Liver (tissue), 9 donors: Measurements from ENCODE around the gene PEAK3. TPM values are rescaled to one million over a fixed set of nuclear protein-coding genes. Genes with fewer than 3 reads are reported as not detected.
A peak's percentile ranks its signal among the peaks of the same experiment; 100 is the strongest.

Experiments used
- DNase-seq: peaks from one replicate; pipeline ENCODE4 v3.0.0-alpha.2; 2017; ENCODE audit warnings: low spot score
- H3K27ac ChIP-seq, 2 donors: one replicate each; pipeline ENCODE4 v1.7.0; 2013; ENCODE audit warnings: inconsistent platforms in 2 of 2, low read length in 2 of 2, control low read depth in 1 of 2, low read depth in 1 of 2, mild to moderate bottlenecking in 1 of 2
- H3K27me3 ChIP-seq, 4 donors: one replicate each; pipeline versions ENCODE4 v1.6.1 to v1.7.0; 2013; ENCODE audit warnings: low read length in 3 of 4, inconsistent platforms in 1 of 4, mild to moderate bottlenecking in 1 of 4, moderate library complexity in 1 of 4; ENCODE audit not compliant: control insufficient read depth in 4 of 4, insufficient read depth in 4 of 4
- H3K36me3 ChIP-seq, 4 donors: one replicate each; pipeline versions ENCODE4 v1.6.1 to v1.7.0; 2013; ENCODE audit warnings: low read length in 3 of 4, mild to moderate bottlenecking in 3 of 4, low read depth in 1 of 4, moderate library complexity in 1 of 4; ENCODE audit not compliant: control insufficient read depth in 4 of 4, insufficient read depth in 3 of 4
- H3K4me1 ChIP-seq, 4 donors: one replicate each; pipeline versions ENCODE4 v1.6.1 to v1.7.0; 2013; ENCODE audit warnings: low read length in 3 of 4, mild to moderate bottlenecking in 3 of 4, moderate library complexity in 1 of 4; ENCODE audit not compliant: control insufficient read depth in 4 of 4, insufficient read depth in 4 of 4
- H3K4me3 ChIP-seq, 3 donors: one replicate each; pipeline versions ENCODE4 v1.6.1 to v1.7.0; 2013; ENCODE audit warnings: low read length in 3 of 3, control low read depth in 1 of 3, low read depth in 1 of 3, mild to moderate bottlenecking in 1 of 3
- H3K9ac ChIP-seq, 2 donors: one replicate each; pipeline ENCODE4 v1.7.0; 2013; ENCODE audit warnings: low read length in 2 of 2, mild to moderate bottlenecking in 2 of 2, moderate library complexity in 2 of 2, control low read depth in 1 of 2, low read depth in 1 of 2
- H3K9me3 ChIP-seq, 4 donors: one replicate each; pipeline versions ENCODE4 v1.6.1 to v1.7.0; 2013; ENCODE audit warnings: low read length in 3 of 4; ENCODE audit not compliant: control insufficient read depth in 4 of 4
- ATF3 ChIP-seq: IDR thresholded peaks from 2 replicates; pipeline ENCODE4 v1.6.1; 2016; ENCODE audit warnings: antibody characterized with exemption
- CTCF ChIP-seq: fragments of 150-350 bp; IDR thresholded peaks from 2 replicates; pipeline ENCODE4 v1.5.1; 2017; ENCODE audit warnings: improper control_type of control experiment, low read depth, low read length; ENCODE audit not compliant: missing input control
- EGR1 ChIP-seq, 2 donors: IDR thresholded peaks; 2 replicates each; pipeline ENCODE4 v1.6.1; 2016 to 2018; ENCODE audit warnings: antibody characterized with exemption in 2 of 2, low read depth in 2 of 2
- FOXA1 ChIP-seq: IDR thresholded peaks from 2 replicates; pipeline ENCODE4 v1.6.1; 2016; ENCODE audit warnings: antibody characterized with exemption
- GABPA ChIP-seq, 2 donors: IDR thresholded peaks in 1 of 2; conservative IDR thresholded peaks in 1 of 2; 2 replicates each; pipeline ENCODE4 v1.6.1; 2016; ENCODE audit warnings: antibody characterized with exemption in 2 of 2, mild to moderate bottlenecking in 1 of 2, moderate library complexity in 1 of 2
- HNF4A ChIP-seq, 2 donors: conservative IDR thresholded peaks; 2 replicates each; pipeline ENCODE4 v1.6.1; 2016; ENCODE audit warnings: antibody characterized with exemption in 2 of 2, mild to moderate bottlenecking in 2 of 2
- JUND ChIP-seq, 2 donors: IDR thresholded peaks; 2 replicates each; pipeline ENCODE4 v1.6.1; 2016; ENCODE audit warnings: antibody characterized with exemption in 2 of 2
- MAX ChIP-seq: IDR thresholded peaks from 2 replicates; pipeline ENCODE4 v1.6.1; 2016; ENCODE audit warnings: antibody characterized with exemption
- NR2F2 ChIP-seq: IDR thresholded peaks from 2 replicates; pipeline ENCODE4 v1.6.1; 2016; ENCODE audit warnings: antibody characterized with exemption
- RAD21 ChIP-seq, 2 donors: IDR thresholded peaks; 2 replicates each; pipeline ENCODE4 v1.6.1; 2016; ENCODE audit warnings: antibody characterized with exemption in 2 of 2, mild to moderate bottlenecking in 2 of 2
- REST ChIP-seq: IDR thresholded peaks from 2 replicates; pipeline ENCODE4 v1.6.1; 2016; ENCODE audit warnings: antibody characterized with exemption, mild to moderate bottlenecking
- RXRA ChIP-seq, 2 donors: IDR thresholded peaks; 2 replicates each; pipeline ENCODE4 v1.6.1; 2017 to 2018; ENCODE audit warnings: antibody characterized with exemption in 2 of 2, mild to moderate bottlenecking in 1 of 2
- SP1 ChIP-seq: IDR thresholded peaks from 2 replicates; pipeline ENCODE4 v1.6.1; 2018; ENCODE audit warnings: antibody characterized with exemption, mild to moderate bottlenecking
- TAF1 ChIP-seq: conservative IDR thresholded peaks from 2 replicates; pipeline ENCODE4 v1.6.1; 2016; ENCODE audit warnings: antibody characterized with exemption, mild to moderate bottlenecking
- ZBTB33 ChIP-seq: IDR thresholded peaks from 2 replicates; pipeline ENCODE4 v1.6.1; 2016; ENCODE audit warnings: antibody characterized with exemption
- WGBS: extraction: QIAGEN DNeasy Blood & Tissue Kit; methylation state at CpG from one replicate; pipeline ENCODE4 v1.1.7; 2013; 5-methylcytosine and 5-hydroxymethylcytosine counted together
- polyA plus RNA-seq, 2 donors: library from polyadenylated mRNA; stranded (reverse) in 1 of 2; unstranded in 1 of 2; fragments of 200-250 nt in 1 of 2; fragments of >200 nt in 1 of 2; fragmentation: Nextera tagmentation in 1 of 2; extraction: Ambion mirVana in 1 of 2; gene quantifications; one replicate each; pipeline versions ENCODE4 v1.2.1 to v1.2.3, GENCODE V29; 2013 to 2015
- total RNA-seq, 2 donors: library from RNA; depleted of rRNA; stranded (reverse); fragments of >200 nt; gene quantifications; one replicate each; pipeline ENCODE4 v1.2.3, GENCODE V29; 2014
- donor health status: healthy.
- donor health status: healthy.
- donor health status: healthy.
- donor health status: healthy.
- donor health status: healthy.

Gene PEAK3
- total and polyA plus RNA-seq, 4 donors: 0.09 to 0.67 (median 0.31) TPM

- H3K27me3 ChIP-seq: peaks cover 0 to 3% (median 0%) of the 10 kb centered on the region in 4 donors
- no peak overlapping the region for H3K27ac ChIP-seq
- no peak for DNase-seq
- H3K4me3 ChIP-seq: peak overlapping the region in 1 of 3 donors; percentile 42
- H3K36me3 ChIP-seq: no peaks in the 10 kb centered on the region
- no peak overlapping the region for H3K9ac ChIP-seq
- 12% methylated on average over 67 of the region's 67 CpGs for WGBS
- no peak for TF ChIP-seq HNF4A (conservative IDR thresholded peaks at IDR 0.05)
- TF ChIP-seq ZBTB33: no peak
- TF ChIP-seq REST: no peak
- TF ChIP-seq RAD21 (IDR thresholded peaks at IDR 0.05): no peak
- TF ChIP-seq RXRA (IDR thresholded peaks at IDR 0.05): no peak
- TF ChIP-seq GABPA (IDR thresholded peaks at IDR 0.05 in 1 of 2, conservative IDR thresholded peaks at IDR 0.05 in 1 of 2): no peak
- TF ChIP-seq CTCF: no peak
- no peak for TF ChIP-seq EGR1 (IDR thresholded peaks at IDR 0.05; ENCODE audit: low read depth in 2 of 2)
- no peak for TF ChIP-seq FOXA1
- no peak for TF ChIP-seq TAF1
- peaks cover 0 to 20% (median 11%) of the 10 kb centered on the region in 4 donors for H3K4me1 ChIP-seq
- H3K9me3 ChIP-seq: no peaks in the 10 kb centered on the region
These were observed 9.3 kb upstream of the PEAK3 start for GRCh38 chr19:2291185-2291751.

GRCh38 chr19:2290441-2291184, 8.6 kb upstream of the PEAK3 start:
- no peak for DNase-seq
- Histone ChIP-seq H3K4me3 (peak overlapping the region in 2 of 3 donors; percentile 28 to 42), H3K27ac (peak overlapping the region; percentile 50 to 61), H3K4me1 (peaks cover 0 to 20% (median 11%) of the 10 kb centered on the region in 4 donors), H3K9me3 (no peaks in the 10 kb centered on the region), H3K27me3 (peaks cover 0 to 3% (median 0%) of the 10 kb centered on the region in 4 donors), H3K9ac (no peak overlapping the region), H3K36me3 (no peaks in the 10 kb centered on the region)
- WGBS: 4% methylated on average over 82 of the region's 82 CpGs
- no peak for TF ChIP-seq RXRA (IDR thresholded peaks at IDR 0.05)
- TF ChIP-seq ZBTB33: no peak
- no peak for TF ChIP-seq RAD21 (IDR thresholded peaks at IDR 0.05)
- no peak for TF ChIP-seq GABPA (IDR thresholded peaks at IDR 0.05 in 1 of 2, conservative IDR thresholded peaks at IDR 0.05 in 1 of 2)
- no peak for TF ChIP-seq CTCF
- no peak for TF ChIP-seq ATF3
- no peak for TF ChIP-seq NR2F2
- no peak for TF ChIP-seq JUND (IDR thresholded peaks at IDR 0.05)
- no peak for TF ChIP-seq MAX
- no peak for TF ChIP-seq TAF1
- no peak for TF ChIP-seq EGR1 (IDR thresholded peaks at IDR 0.05; ENCODE audit: low read depth in 2 of 2)
- no peak for TF ChIP-seq SP1
